Mammary epithelial cell (primary cell): ENCODE measurements around the gene ZNF687.

Source experiments
- CTCF ChIP-seq, 2 donors: IDR thresholded peaks in 1 of 2; conservative IDR thresholded peaks in 1 of 2; 2 replicates each; pipeline ENCODE4 v1.5.1; 2011 to 2012; ENCODE audit warnings: inconsistent platforms in 2 of 2, low read length in 2 of 2, mild to moderate bottlenecking in 2 of 2, control low read depth in 1 of 2, low read depth in 1 of 2; ENCODE audit not compliant: insufficient read depth in 1 of 2; ENCODE audit errors: extremely low read depth in 1 of 2
- EZH2 ChIP-seq: IDR thresholded peaks from 2 replicates; pipeline ENCODE4 v1.6.1; 2012; ENCODE audit warnings: low read length, inconsistent platforms, borderline replicate concordance

GRCh38 chr1:151288502-151288901 is 6.4 kb downstream of the ZNF687 start:
- TF ChIP-seq CTCF (conservative IDR thresholded peaks at IDR 0.05 in 1 of 2, IDR thresholded peaks at IDR 0.05 in 1 of 2; ENCODE audit: extremely low read depth in 1 of 2, insufficient read depth in 1 of 2, low read depth in 1 of 2, low read length in 2 of 2), result no peak
- TF ChIP-seq EZH2, result no peak
